ENCODE results near the gene TP53INP2. TPM values are rescaled to one million over a fixed set of nuclear protein-coding genes. Genes with fewer than 3 reads are reported as not detected.
"Not testable (repeated sequence)": the region's sequence is repeated elsewhere in the genome, so short reads cannot be mapped to it uniquely, and the experiment has no call there.

Gene TP53INP2
- total RNA-seq, 1 experiment from 2014 or later = 20.6 TPM

GRCh38 chr20:34720266-34720665 is 16.1 kb downstream of the TP53INP2 start:
- CTCF ChIA-PET = interaction anchor here (1.4 kb wide), 1 partner anchor 49 kb away, joined by 4 read pairs; no protein-coding TSS in a partner anchor
- intact Hi-C loops (cut with micrococcal nuclease; ENCODE audit: unreplicated experiment) = no loop called here
- DNase-seq (ENCODE audit: low read depth, low spot score) = no peak
- in situ Hi-C loops (cut with HindIII; ENCODE audit: low pct_unique_long_range_greater_than_20kb, low sequenced_read_pairs) = no loop called here
- POLR2A ChIA-PET = no interaction called here
- H3K36me3 ChIP-seq (ENCODE audit: control insufficient read depth, insufficient read depth, low read length) = no peaks in the 10 kb centered on the region
- no peak overlapping the region for H3K27ac ChIP-seq (ENCODE audit: low read length)
- ATAC-seq = no peak
- no peak overlapping the region for H3K4me3 ChIP-seq (ENCODE audit: low read depth in 2 of 2, low read length in 2 of 2)
- no peaks in the 10 kb centered on the region for H3K27me3 ChIP-seq (ENCODE audit: control insufficient read depth, insufficient read depth, low read length)
- BruUV-seq (replicated peaks) = no TSS peak
- no peaks in the 10 kb centered on the region for H3K9me3 ChIP-seq (ENCODE audit: control insufficient read depth, insufficient read depth, low read depth, low read length)
- TF ChIP-seq TCF7L2 (IDR thresholded peaks at IDR 0.05; ENCODE audit: low read depth, low read length) (no peak), POLR2AphosphoS5 (IDR thresholded peaks at IDR 0.05; ENCODE audit: low read depth, low read length) (no peak), SIN3A (IDR thresholded peaks at IDR 0.05; ENCODE audit: borderline replicate concordance, insufficient read depth, low read depth, low read length) (no peak), CTCF (IDR thresholded peaks at IDR 0.05) (no peak), REST (IDR thresholded peaks at IDR 0.05; ENCODE audit: insufficient read depth in 1 of 2, low read depth in 2 of 2, low read length in 1 of 2) (no peak)
- no peaks in the 10 kb centered on the region for H3K4me1 ChIP-seq (ENCODE audit: control insufficient read depth, insufficient read depth, low read length)

- H3K9me3 ChIP-seq (ENCODE audit: control insufficient read depth, insufficient read depth, low read depth, low read length); POLR2A ChIA-PET; H3K4me1 ChIP-seq (ENCODE audit: control insufficient read depth, insufficient read depth, low read length); in situ Hi-C loops (cut with HindIII; ENCODE audit: low pct_unique_long_range_greater_than_20kb, low sequenced_read_pairs); DNase-seq (ENCODE audit: low read depth, low spot score); H3K27ac ChIP-seq (ENCODE audit: low read length); H3K36me3 ChIP-seq (ENCODE audit: control insufficient read depth, insufficient read depth, low read length); CTCF ChIA-PET; H3K27me3 ChIP-seq (ENCODE audit: control insufficient read depth, insufficient read depth, low read length); BruUV-seq (replicated peaks); H3K4me3 ChIP-seq (ENCODE audit: low read depth in 2 of 2, low read length in 2 of 2); intact Hi-C loops (cut with micrococcal nuclease; ENCODE audit: unreplicated experiment); ATAC-seq: not testable (repeated sequence)
These were observed 18.4 kb downstream of the TP53INP2 start for GRCh38 chr20:34722560-34722959.

- ATAC-seq (no peak), DNase-seq (ENCODE audit: low read depth, low spot score) (no peak)
- no peaks in the 10 kb centered on the region for H3K4me1 ChIP-seq (ENCODE audit: control insufficient read depth, insufficient read depth, low read length)
- TF ChIP-seq SIN3A (IDR thresholded peaks at IDR 0.05; ENCODE audit: borderline replicate concordance, insufficient read depth, low read depth, low read length) = no peak
- TF ChIP-seq REST (IDR thresholded peaks at IDR 0.05; ENCODE audit: insufficient read depth in 1 of 2, low read depth in 2 of 2, low read length in 1 of 2) = no peak
- no peak for TF ChIP-seq TCF7L2 (IDR thresholded peaks at IDR 0.05; ENCODE audit: low read depth, low read length)
- no peak for TF ChIP-seq CTCF (IDR thresholded peaks at IDR 0.05)
- no peak for TF ChIP-seq POLR2AphosphoS5 (IDR thresholded peaks at IDR 0.05; ENCODE audit: low read depth, low read length)
- in situ Hi-C loops (cut with HindIII; ENCODE audit: low pct_unique_long_range_greater_than_20kb, low sequenced_read_pairs) = no loop called here
- H3K4me3 ChIP-seq (ENCODE audit: low read depth in 2 of 2, low read length in 2 of 2) = no peak overlapping the region
- ChIA-PET CTCF (no interaction called here), POLR2A (interaction anchor here (0.6 kb wide), 1 partner anchor 16 kb away, joined by 3 read pairs; no protein-coding TSS in a partner anchor)
- no peaks in the 10 kb centered on the region for H3K27me3 ChIP-seq (ENCODE audit: control insufficient read depth, insufficient read depth, low read length)
- no peaks in the 10 kb centered on the region for H3K36me3 ChIP-seq (ENCODE audit: control insufficient read depth, insufficient read depth, low read length)
- BruUV-seq (replicated peaks) = no TSS peak
- H3K9me3 ChIP-seq (ENCODE audit: control insufficient read depth, insufficient read depth, low read depth, low read length) = no peaks in the 10 kb centered on the region
- H3K27ac ChIP-seq (ENCODE audit: low read length) = no peak overlapping the region
- intact Hi-C loops (cut with micrococcal nuclease; ENCODE audit: unreplicated experiment) = no loop called here
These were observed 20.0 kb downstream of the TP53INP2 start for GRCh38 chr20:34724172-34724571.

Measured in Panc1 (cell line).